Loucy (cell line): ENCODE results near the gene ZFHX3.
A peak's percentile ranks its signal among the peaks of the same experiment; 100 is the strongest.

Source experiments
- H2AFZ ChIP-seq: fragments of 200-600 bp; sonication (generic); 2 replicates; pipeline ENCODE4 v1.6.0; 2016; ENCODE audit warnings: antibody characterized with exemption, mild to moderate bottlenecking, low read length, moderate library complexity
- H3F3A ChIP-seq: fragments of 200-600 bp; 2 replicates; pipeline ENCODE4 v1.6.0; 2016; ENCODE audit warnings: antibody characterized with exemption, low read depth, mild to moderate bottlenecking
- H3K27me3 ChIP-seq: fragments of 200-600 bp; sonication (generic); 2 replicates; pipeline ENCODE4 v1.6.1; 2014; ENCODE audit warnings: low read length, mild to moderate bottlenecking; ENCODE audit not compliant: insufficient read depth, poor library complexity, severe bottlenecking
- H3K36me3 ChIP-seq: fragments of 200-600 bp; sonication (generic); 2 replicates; pipeline ENCODE4 v1.6.1; 2016; ENCODE audit warnings: low read length; ENCODE audit not compliant: insufficient read depth
- H3K4me1 ChIP-seq: fragments of 200-600 bp; sonication (generic); 2 replicates; pipeline ENCODE4 v1.5.1; 2014; ENCODE audit warnings: low read length, mild to moderate bottlenecking; ENCODE audit not compliant: insufficient read depth, poor library complexity, severe bottlenecking
- H3K4me2 ChIP-seq: fragments of 200-600 bp; sonication (generic); 2 replicates; pipeline ENCODE4 v1.6.0; 2014; ENCODE audit warnings: antibody characterized with exemption, low read length, low read depth, mild to moderate bottlenecking; ENCODE audit not compliant: poor library complexity, severe bottlenecking
- H3K4me3 ChIP-seq: fragments of 200-600 bp; sonication (generic); 2 replicates; pipeline ENCODE4 v1.5.1; 2014; ENCODE audit warnings: low read length, mild to moderate bottlenecking, mixed read lengths; ENCODE audit not compliant: poor library complexity, severe bottlenecking
- H3K79me2 ChIP-seq: fragments of 200-600 bp; sonication (generic); 2 replicates; pipeline ENCODE4 v1.6.1; 2014; ENCODE audit warnings: low read length; ENCODE audit not compliant: insufficient read depth
- H3K9ac ChIP-seq: fragments of 200-600 bp; sonication (generic); 2 replicates; pipeline ENCODE4 v1.6.0; 2014; ENCODE audit warnings: mild to moderate bottlenecking, low read depth, low read length, moderate library complexity; ENCODE audit not compliant: poor library complexity, severe bottlenecking
- H3K9me2 ChIP-seq: fragments of 200-600 bp; sonication (generic); replicated peaks from 2 replicates; pipeline ENCODE4 v1.6.1; 2016; ENCODE audit warnings: low read depth, low read length, mixed read lengths
- H3K9me3 ChIP-seq: fragments of 200-600 bp; sonication (generic); 2 replicates; pipeline ENCODE4 v1.6.1; 2014; ENCODE audit warnings: mild to moderate bottlenecking, antibody characterized with exemption, low read length, low read depth; ENCODE audit not compliant: insufficient read depth
- H4K20me1 ChIP-seq: fragments of 200-600 bp; sonication (generic); 2 replicates; pipeline ENCODE4 v1.6.0; 2014; ENCODE audit warnings: antibody characterized with exemption, low read length, mild to moderate bottlenecking; ENCODE audit not compliant: insufficient read depth, poor library complexity, severe bottlenecking
- EZH2phosphoT487 ChIP-seq: fragments of 200-600 bp; IDR thresholded peaks from 2 replicates; pipeline ENCODE4 v1.6.1; 2018; ENCODE audit warnings: antibody characterized with exemption, mild to moderate bottlenecking, moderate library complexity, borderline replicate concordance
- TF ChIP-seq, protein P1 (sequence below): fragments of 200-600 bp; sonication (generic); conservative IDR thresholded peaks from 2 replicates; pipeline ENCODE4 v1.5.1; 2014; ENCODE audit warnings: mild to moderate bottlenecking, antibody characterized with exemption, low read length

Gene ZFHX3

DNA sequence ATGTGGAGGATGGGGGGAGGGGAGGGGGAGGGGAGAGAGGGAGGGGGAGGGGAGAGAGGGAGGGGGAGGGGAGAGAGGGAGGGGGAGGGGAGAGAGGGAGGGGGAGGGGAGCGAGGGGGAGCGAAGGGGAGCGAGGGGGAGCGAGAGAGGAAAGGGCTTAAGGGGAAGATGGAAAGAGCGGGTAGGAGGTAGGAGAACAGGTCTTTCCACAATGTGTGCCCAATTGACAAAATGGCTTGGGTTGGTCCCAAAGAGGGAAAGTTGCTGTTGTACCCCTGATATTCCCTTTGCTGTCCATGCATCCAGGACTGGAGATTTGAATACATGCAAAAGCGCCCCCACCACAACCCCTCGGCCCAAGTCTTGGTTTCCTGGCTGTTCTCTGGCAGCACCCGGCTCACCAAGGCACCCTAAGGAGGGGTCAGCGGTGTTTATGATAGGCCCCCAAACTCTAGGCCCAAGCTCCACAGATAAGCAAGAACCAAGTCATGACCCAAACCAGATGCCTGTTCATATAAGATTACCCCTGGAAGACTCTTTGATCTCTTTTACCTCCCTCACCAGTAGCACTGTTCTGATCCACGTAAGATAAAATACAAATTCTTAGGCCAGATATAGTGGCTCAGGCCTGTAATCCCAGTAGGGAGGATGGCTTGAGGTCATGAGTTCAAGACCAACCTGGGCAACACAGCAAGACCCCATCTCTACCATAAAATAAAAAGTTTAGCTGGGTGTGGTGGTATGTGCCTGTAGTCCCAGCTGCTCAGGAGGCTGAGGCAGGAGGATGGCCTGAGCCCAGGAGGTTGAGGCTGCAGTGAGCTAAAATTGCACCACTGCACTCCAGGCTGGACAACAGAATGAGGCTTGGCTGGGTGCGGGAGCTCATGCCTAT lies 119.6 kb downstream of the ZFHX3 start:
- Histone ChIP-seq H3K4me1 (peaks cover 19% of the 10 kb centered on the region), H4K20me1 (peaks cover 8% of the 10 kb centered on the region), H3K79me2 (no peaks in the 10 kb centered on the region), H3K4me2 (peak overlapping the region; percentile 64), H3K27me3 (no peaks in the 10 kb centered on the region), H3F3A (0 out of 2 replicates have a peak, but pooled peaks cover 2% of the 10 kb centered on the region), H3K36me3 (no peaks in the 10 kb centered on the region), H3K9me3 (no peaks in the 10 kb centered on the region), H3K4me3 (peak overlapping the region; percentile 59), H2AFZ (no peak overlapping the region), H3K9ac (no peak overlapping the region), H3K9me2 (no peaks in the 10 kb centered on the region)
- TF ChIP-seq, protein P1, sequence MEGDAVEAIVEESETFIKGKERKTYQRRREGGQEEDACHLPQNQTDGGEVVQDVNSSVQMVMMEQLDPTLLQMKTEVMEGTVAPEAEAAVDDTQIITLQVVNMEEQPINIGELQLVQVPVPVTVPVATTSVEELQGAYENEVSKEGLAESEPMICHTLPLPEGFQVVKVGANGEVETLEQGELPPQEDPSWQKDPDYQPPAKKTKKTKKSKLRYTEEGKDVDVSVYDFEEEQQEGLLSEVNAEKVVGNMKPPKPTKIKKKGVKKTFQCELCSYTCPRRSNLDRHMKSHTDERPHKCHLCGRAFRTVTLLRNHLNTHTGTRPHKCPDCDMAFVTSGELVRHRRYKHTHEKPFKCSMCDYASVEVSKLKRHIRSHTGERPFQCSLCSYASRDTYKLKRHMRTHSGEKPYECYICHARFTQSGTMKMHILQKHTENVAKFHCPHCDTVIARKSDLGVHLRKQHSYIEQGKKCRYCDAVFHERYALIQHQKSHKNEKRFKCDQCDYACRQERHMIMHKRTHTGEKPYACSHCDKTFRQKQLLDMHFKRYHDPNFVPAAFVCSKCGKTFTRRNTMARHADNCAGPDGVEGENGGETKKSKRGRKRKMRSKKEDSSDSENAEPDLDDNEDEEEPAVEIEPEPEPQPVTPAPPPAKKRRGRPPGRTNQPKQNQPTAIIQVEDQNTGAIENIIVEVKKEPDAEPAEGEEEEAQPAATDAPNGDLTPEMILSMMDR = no peak
- TF ChIP-seq EZH2phosphoT487 = no peak

DNA sequence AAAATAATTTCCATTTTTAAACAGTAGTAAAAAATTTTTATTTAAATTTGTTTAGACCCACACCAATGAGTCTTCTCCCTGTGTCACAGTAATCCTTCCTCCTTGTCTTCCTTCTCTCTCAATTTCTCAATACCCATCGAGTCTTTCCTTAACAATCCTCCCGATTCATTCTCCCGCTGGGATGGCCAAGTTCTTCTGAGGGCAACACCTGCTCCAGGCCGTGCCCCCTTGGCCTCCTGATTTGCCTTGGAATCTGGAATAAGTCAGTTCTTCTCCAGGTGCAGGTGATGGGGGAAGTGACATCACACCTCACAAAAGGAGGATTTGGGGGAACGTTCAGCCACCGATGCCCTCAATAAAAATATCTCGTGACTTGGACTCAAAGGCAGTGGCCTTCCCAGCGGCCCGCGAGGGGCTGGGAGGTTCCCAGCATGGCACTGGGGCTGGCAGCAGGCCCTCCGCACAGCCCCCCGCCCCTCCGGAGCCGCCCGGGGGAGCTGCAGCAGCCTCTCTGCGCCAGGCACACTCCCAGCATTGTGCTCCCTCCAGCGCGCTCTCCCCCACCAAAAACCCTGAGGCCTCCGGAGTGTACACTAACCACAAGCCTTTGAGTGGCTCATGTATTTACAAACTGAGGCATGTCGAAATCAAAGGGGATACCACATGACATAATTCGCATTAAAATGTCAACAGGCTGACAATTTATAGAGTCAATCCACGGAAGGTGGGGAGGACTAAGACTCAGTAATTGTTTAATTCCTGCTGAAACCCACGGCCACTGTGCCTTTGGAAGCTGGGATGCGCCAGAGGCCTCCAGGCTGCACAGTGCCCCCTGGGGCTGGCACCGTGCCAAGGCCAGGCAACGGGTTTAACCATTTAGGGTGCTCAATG lies 120.5 kb downstream of the ZFHX3 start:
- Histone ChIP-seq H3K4me2 (peak overlapping the region; percentile 64), H3F3A (0 out of 2 replicates have a peak, but pooled peaks cover 2% of the 10 kb centered on the region), H3K4me1 (peaks cover 20% of the 10 kb centered on the region), H3K79me2 (no peaks in the 10 kb centered on the region), H3K36me3 (no peaks in the 10 kb centered on the region), H3K27me3 (no peaks in the 10 kb centered on the region), H3K4me3 (peak overlapping the region; percentile 59), H2AFZ (peak overlapping the region; percentile 46; the same call in 1 of the 2 replicates), H3K9me2 (no peaks in the 10 kb centered on the region), H3K9me3 (no peaks in the 10 kb centered on the region), H4K20me1 (peaks cover 8% of the 10 kb centered on the region), H3K9ac (peak overlapping the region; percentile 48)
- TF ChIP-seq, protein P1 = 0 out of 2 replicates have a peak, but pooled peaks have one; percentile 14
- TF ChIP-seq EZH2phosphoT487 = no peak

DNA sequence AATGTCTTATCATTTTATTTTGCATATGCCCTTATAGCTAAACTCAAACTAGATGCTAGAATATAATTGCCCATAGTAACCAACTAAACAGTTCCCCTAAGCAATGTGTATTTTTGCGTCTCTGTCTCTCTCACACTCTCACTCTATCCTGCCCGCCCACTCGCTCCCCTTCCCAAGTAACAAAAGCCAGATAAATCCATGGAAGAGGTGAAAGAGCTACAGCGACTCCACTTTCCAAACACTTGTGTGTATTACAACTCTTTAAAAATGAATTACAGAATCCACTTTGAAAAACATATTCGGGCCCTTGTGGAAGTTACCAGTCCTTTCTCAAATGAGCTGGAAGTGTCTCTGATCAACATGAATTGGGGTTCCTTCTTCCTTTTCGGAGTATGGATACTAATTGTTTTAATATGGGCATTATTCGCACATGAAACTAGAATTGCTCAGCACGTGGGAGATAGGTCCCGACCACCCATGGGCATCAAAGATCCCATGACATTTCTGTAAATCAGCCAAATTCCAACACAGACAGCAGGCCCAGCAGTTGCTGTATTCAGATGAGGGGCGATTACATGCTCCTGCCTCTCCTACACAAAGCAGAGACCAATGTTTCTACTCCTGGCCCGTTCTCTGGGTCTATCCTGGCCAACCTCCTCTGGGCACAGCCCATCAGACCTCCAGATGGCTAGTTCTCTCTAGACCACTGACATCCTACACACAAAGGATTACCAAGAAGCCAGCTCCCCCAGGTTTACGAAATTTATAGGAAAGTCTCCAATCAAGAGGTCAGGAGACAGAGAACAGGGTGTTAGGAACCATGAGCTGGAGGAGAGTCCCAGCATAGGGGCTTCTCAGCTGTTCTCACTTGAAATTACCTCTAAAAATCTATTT lies 121.5 kb downstream of the ZFHX3 start:
- Histone ChIP-seq H3K9ac (no peak overlapping the region), H3K79me2 (no peaks in the 10 kb centered on the region), H4K20me1 (peaks cover 8% of the 10 kb centered on the region)

More for the DNA sequence above, 121.5 kb downstream of the ZFHX3 start:
- Histone ChIP-seq H3K36me3 (no peaks in the 10 kb centered on the region), H3K4me3 (no peak overlapping the region), H3K9me2 (no peaks in the 10 kb centered on the region), H3K9me3 (no peaks in the 10 kb centered on the region), H3K4me1 (peaks cover 18% of the 10 kb centered on the region), H2AFZ (no peak overlapping the region), H3K4me2 (no peak overlapping the region), H3F3A (0 out of 2 replicates have a peak, but pooled peaks cover 2% of the 10 kb centered on the region), H3K27me3 (no peaks in the 10 kb centered on the region)
- no peak for TF ChIP-seq EZH2phosphoT487
- TF ChIP-seq, protein P1 = no peak
